A549 (cell line): Measurements from ENCODE around the gene GGA1. TPM values are rescaled to one million over a fixed set of nuclear protein-coding genes. Genes with fewer than 3 reads are reported as not detected.

Source experiments
- ATAC-seq, 2 experiments: fragments of 200-7000 bp in 1 of 2; fragments of >200 bp in 1 of 2; cut with Nextera tagmentation in 1 of 2; cut with Tn5 transposase in 1 of 2; 3 replicates each; pipeline versions ENCODE4 v1.8.0 to v1.9.1; 2018 to 2020; ENCODE audit warnings: mild to moderate bottlenecking in 1 of 2, moderate library complexity in 1 of 2
- CTCF ChIA-PET: fragments of 300-600 bp; sonication (Branson Sonifier 250); formaldehyde crosslinking; extraction: SDS; loops from one replicate; lab custom pipeline; 2021; ENCODE audit warnings: antibody characterized with exemption, inconsistent platforms; lab: Yijun Ruan, JAX
- POLR2A ChIA-PET: fragments of 350-600 bp; formaldehyde crosslinking; extraction: SDS; loops from one replicate; lab custom pipeline; 2021; ENCODE audit warnings: antibody characterized with exemption, inconsistent platforms; lab: Yijun Ruan, JAX
- DNase-seq, 2 experiments: peaks; one replicate each; pipeline versions ENCODE4 v3.0.0 to v3.0.0-alpha.2; 2011 to 2016; ENCODE audit warnings: low read depth in 1 of 2, low spot score in 1 of 2
- FAIRE-seq: peaks from 2 replicates; lab custom pipeline; 2011; peaks lifted over from hg19 to GRCh38; lab: Jason Lieb, UNC
- H3K27ac ChIP-seq, 2 experiments: fragments of >200 bp; sonication (Bioruptor Twin); formaldehyde crosslinking; 3 replicates each; pipeline ENCODE4 v1.5.1; 2016 to 2017
- H3K4me1 ChIP-seq: fragments of >200 bp; sonication (Bioruptor Twin); formaldehyde crosslinking; 3 replicates; pipeline ENCODE4 v1.6.1; 2016
- H3K4me2 ChIP-seq: fragments of >200 bp; sonication (Bioruptor Twin); formaldehyde crosslinking; 3 replicates; pipeline ENCODE4 v1.6.1; 2016
- H3K4me3 ChIP-seq: fragments of >200 bp; sonication (Bioruptor Twin); formaldehyde crosslinking; 3 replicates; pipeline ENCODE4 v1.5.1; 2016
- H3K9me3 ChIP-seq: fragments of >200 bp; sonication (Bioruptor Twin); formaldehyde crosslinking; 3 replicates; pipeline ENCODE4 v1.6.1; 2016
- CBX2 ChIP-seq: fragments of 200-600 bp; sonication (generic); IDR thresholded peaks from 2 replicates; pipeline ENCODE4 v1.6.1; 2016; ENCODE audit warnings: low read depth, mild to moderate bottlenecking, borderline replicate concordance
- ELK1 ChIP-seq: fragments of 150-350 bp; IDR thresholded peaks from 2 replicates; pipeline ENCODE4 v1.6.1; 2014; ENCODE audit warnings: low read depth, mild to moderate bottlenecking, low read length
- FOSL2 ChIP-seq, 2 experiments: fragments of 450-650 bp in 1 of 2; fragments of >200 bp in 1 of 2; sonication (Bioruptor Twin) in 1 of 2; formaldehyde crosslinking; IDR thresholded peaks; 2 replicates each; pipeline versions ENCODE4 v1.5.0 to v1.6.1; 2016 to 2020; ENCODE audit warnings: mild to moderate bottlenecking in 1 of 2, moderate library complexity in 1 of 2
- HOXA7 ChIP-seq: fragments of 250-450 bp; sonication (Bioruptor Pico); IDR thresholded peaks from 2 replicates; pipeline ENCODE4 v1.5.0; 2020; ENCODE audit warnings: mild to moderate bottlenecking, moderate library complexity
- JUN ChIP-seq, 2 experiments: fragments of >200 bp; sonication (Bioruptor Twin); formaldehyde crosslinking; IDR thresholded peaks; 2 replicates in 1 of 2; 3 replicates in 1 of 2; pipeline ENCODE4 v1.6.1; 2016 to 2017
- MAFK ChIP-seq: fragments of 450-650 bp; IDR thresholded peaks from 2 replicates; pipeline ENCODE4 v1.6.1; 2014; ENCODE audit not compliant: partially characterized antibody
- NFE2L2 ChIP-seq: fragments of 150-350 bp; conservative IDR thresholded peaks from 2 replicates; pipeline ENCODE4 v1.6.1; 2014; ENCODE audit warnings: low read length
- NR3C1 ChIP-seq: fragments of >200 bp; sonication (Bioruptor Twin); formaldehyde crosslinking; IDR thresholded peaks from 3 replicates; pipeline ENCODE4 v1.6.1; 2017
- RARB ChIP-seq: fragments of 250-450 bp; sonication (Bioruptor Pico); IDR thresholded peaks from 2 replicates; pipeline ENCODE4 v1.8.0; 2021; ENCODE audit warnings: mild to moderate bottlenecking, moderate library complexity
- RFX5 ChIP-seq: fragments of 450-650 bp; IDR thresholded peaks from 2 replicates; pipeline ENCODE4 v1.7.1; 2014; ENCODE audit warnings: antibody characterized with exemption, mild to moderate bottlenecking, moderate library complexity
- SREBF2 ChIP-seq: fragments of 450-650 bp; IDR thresholded peaks from 2 replicates; pipeline ENCODE4 v1.6.1; 2014; ENCODE audit warnings: mild to moderate bottlenecking, moderate library complexity
- ZC3H11A ChIP-seq: fragments of 450-650 bp; IDR thresholded peaks from 2 replicates; pipeline ENCODE4 v1.6.1; 2014; ENCODE audit warnings: antibody characterized with exemption, mild to moderate bottlenecking
- ZFP36 ChIP-seq: fragments of 450-650 bp; IDR thresholded peaks from 2 replicates; pipeline ENCODE4 v1.6.1; 2014; ENCODE audit warnings: borderline replicate concordance; ENCODE audit not compliant: partially characterized antibody
- ZNF302 ChIP-seq: fragments of 250-450 bp; sonication (Bioruptor Pico); IDR thresholded peaks from 2 replicates; pipeline ENCODE4 v1.9.0; 2021; ENCODE audit warnings: inconsistent platforms, mild to moderate bottlenecking, moderate library complexity
- WGBS: methylation state at CpG from one replicate; pipeline ENCODE4 v1.1.6; 2017; ENCODE audit errors: missing lambda C conversion rate; 5-methylcytosine and 5-hydroxymethylcytosine counted together
- polyA plus RNA-seq, 4 experiments: library from polyadenylated mRNA; depleted of rRNA in 3 of 4; stranded (reverse); fragments of >200 nt; fragmentation: RNase III in 1 of 4; extraction: RNeasy Plus Mini Kit Qiagen cat#74134 plus additional on column Dnase treatment in 1 of 4; gene quantifications; 2 replicates in 3 of 4; 3 replicates in 1 of 4; pipeline ENCODE4 v1.2.3, GENCODE V29; 2011 to 2017
- TF ChIP-seq, protein P1 (sequence below): fragments of >200 bp; sonication (Bioruptor Twin); formaldehyde crosslinking; IDR thresholded peaks from 2 replicates; pipeline ENCODE4 v1.6.1; 2016
- TF ChIP-seq, protein P2 (sequence below): fragments of 250-450 bp; sonication (Bioruptor Pico); IDR thresholded peaks from 2 replicates; pipeline ENCODE4 v1.5.0; 2020; ENCODE audit warnings: low read depth, mild to moderate bottlenecking, moderate library complexity
- TF ChIP-seq, protein P3 (sequence below): fragments of 200-600 bp; sonication (generic); IDR thresholded peaks from 2 replicates; pipeline ENCODE4 v1.6.1; 2016; ENCODE audit warnings: antibody characterized with exemption, mild to moderate bottlenecking, moderate library complexity

The GGA1 gene
- polyA plus RNA-seq, 2 of the 4 experiments (the other 2 are of a cell fraction) = 22.0 to 26.1 TPM

- ChIA-PET POLR2A (no interaction called here), CTCF (interaction anchor here (15.2 kb wide), 1 partner anchor 35 kb away, joined by 152 read pairs; no protein-coding TSS in a partner anchor)
- TF ChIP-seq SREBF2 (no peak), HOXA7 (CRISPR knock-in tag) (no peak), NR3C1 (no peak), FOSL2 (IDR thresholded peaks at IDR 0.05) (no peak), FOSL2 (CRISPR knock-in tag; IDR thresholded peaks at IDR 0.05) (no peak), RARB (no peak), JUN (IDR thresholded peaks at IDR 0.05) (no peak), ZC3H11A (no peak)
- TF ChIP-seq, protein P1, sequence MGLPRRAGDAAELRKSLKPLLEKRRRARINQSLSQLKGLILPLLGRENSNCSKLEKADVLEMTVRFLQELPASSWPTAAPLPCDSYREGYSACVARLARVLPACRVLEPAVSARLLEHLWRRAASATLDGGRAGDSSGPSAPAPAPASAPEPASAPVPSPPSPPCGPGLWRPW = no peak
- H3K4me1 ChIP-seq = peaks cover 33% of the 10 kb centered on the region
- FAIRE-seq (no peak), ATAC-seq (no peak), DNase-seq (no peak)
- H3K27ac ChIP-seq = peak overlapping the region in 1 of 2 experiments; percentile 97; a peak in 2 of 6 replicates
- H3K9me3 ChIP-seq = no peaks in the 10 kb centered on the region
- H3K4me2 ChIP-seq = no peak overlapping the region; the same call in 2 of the 3 replicates
- WGBS = 82% methylated on average over 18 of the region's 18 CpGs
- H3K4me3 ChIP-seq = no peak overlapping the region
Measured at GRCh38 chr22:37678372-37678771, 69.7 kb downstream of the GGA1 start.

DNA sequence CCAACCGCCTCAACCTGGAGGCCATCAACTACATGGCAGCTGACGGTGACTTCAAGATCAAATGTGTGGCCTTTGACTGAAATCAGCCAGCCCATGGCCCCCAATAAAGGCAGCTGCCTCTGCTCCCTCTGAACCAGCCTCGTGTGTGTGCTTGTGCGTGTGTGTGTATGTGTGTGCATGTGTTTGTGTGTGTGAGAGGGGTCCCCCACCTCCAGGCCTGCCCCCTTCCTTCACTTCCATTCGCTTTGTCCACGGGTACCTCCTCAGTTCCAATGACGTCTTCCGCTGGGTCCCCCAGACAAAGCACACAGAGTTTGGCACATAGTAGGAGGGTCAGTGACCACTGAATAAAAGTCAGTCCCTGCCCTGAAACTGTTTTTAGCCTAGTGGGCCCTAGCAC, 71.0 kb downstream of the GGA1 start:
- no peak for ATAC-seq
- DNase-seq = no peak
- POLR2A ChIA-PET = no interaction called here
- Histone ChIP-seq H3K9me3 (no peaks in the 10 kb centered on the region), H3K4me3 (no peak overlapping the region), H3K27ac (no peak overlapping the region)
- no peak for FAIRE-seq
- no peak for TF ChIP-seq ZNF302 (CRISPR knock-in tag)
- no peak for TF ChIP-seq JUN (IDR thresholded peaks at IDR 0.05)
- TF ChIP-seq, all 56 proteins: peak for 0
- CTCF ChIA-PET = interaction anchor here (0.9 to 15.2 kb wide), 2 partner anchors 36 to 155 kb away, joined by 3 to 152 read pairs; no protein-coding TSS in a partner anchor
- no peak overlapping the region for H3K4me2 ChIP-seq
- peaks cover 31% of the 10 kb centered on the region for H3K4me1 ChIP-seq
- 92% methylated on average over 8 of the region's 8 CpGs for WGBS

- no peak for DNase-seq
- POLR2A ChIA-PET = interaction anchor here (1.5 kb wide), 1 partner anchor 22 kb away, joined by 4 read pairs; the partner anchor contains the start of gene PDXP
- ATAC-seq = no peak
- TF ChIP-seq ELK1 (no peak), JUN (IDR thresholded peaks at IDR 0.05) (0 out of 5 replicates have a peak, but pooled peaks of 1 of the 2 experiments have one; percentile 14), ZFP36 (no peak)
- TF ChIP-seq, all 56 proteins: peak for 1
- no peak for FAIRE-seq
- Histone ChIP-seq H3K4me3 (no peak overlapping the region), H3K9me3 (no peaks in the 10 kb centered on the region), H3K27ac (peak overlapping the region in 1 of 2 experiments; percentile 77; a peak in 4 of 6 replicates), H3K4me1 (peaks cover 29% of the 10 kb centered on the region), H3K4me2 (no peak overlapping the region; the same call in 2 of the 3 replicates)
- WGBS = 82% methylated on average over 6 of the region's 7 CpGs
- CTCF ChIA-PET = interaction anchor here (0.8 to 15.2 kb wide), 12 partner anchors 13 to 146 kb away, joined by 3 to 152 read pairs (median 8); partner anchors contain the start of gene PDXP
Measured at GRCh38 chr22:37680191-37680851, 71.7 kb downstream of the GGA1 start.

GRCh38 chr22:37681001-37681424, 72.4 kb downstream of the GGA1 start:
- WGBS = no CpG with 5 or more reads among the region's 2 CpGs
- CTCF ChIA-PET = interaction anchor here (0.5 to 15.2 kb wide), 29 partner anchors 10 to 145 kb away, joined by 3 to 152 read pairs (median 4); partner anchors contain the start of genes PDXP and TRIOBP
- peak overlapping the region; percentile 42 to 77 for H3K27ac ChIP-seq
- H3K9me3 ChIP-seq = no peaks in the 10 kb centered on the region
- peak overlapping the region; percentile 33 for H3K4me2 ChIP-seq
- DNase-seq (no peak), FAIRE-seq (no peak), ATAC-seq (no peak; a peak in 2 of 6 replicates)
- peaks cover 29% of the 10 kb centered on the region for H3K4me1 ChIP-seq
- POLR2A ChIA-PET = interaction anchor here (1.5 to 1.8 kb wide), 2 partner anchors 22 to 38 kb away, joined by 4 to 9 read pairs; partner anchors contain the start of gene PDXP
- TF ChIP-seq, protein P2, sequence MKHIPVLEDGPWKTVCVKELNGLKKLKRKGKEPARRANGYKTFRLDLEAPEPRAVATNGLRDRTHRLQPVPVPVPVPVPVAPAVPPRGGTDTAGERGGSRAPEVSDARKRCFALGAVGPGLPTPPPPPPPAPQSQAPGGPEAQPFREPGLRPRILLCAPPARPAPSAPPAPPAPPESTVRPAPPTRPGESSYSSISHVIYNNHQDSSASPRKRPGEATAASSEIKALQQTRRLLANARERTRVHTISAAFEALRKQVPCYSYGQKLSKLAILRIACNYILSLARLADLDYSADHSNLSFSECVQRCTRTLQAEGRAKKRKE (CRISPR knock-in tag) = no peak
- TF ChIP-seq, protein P3, sequence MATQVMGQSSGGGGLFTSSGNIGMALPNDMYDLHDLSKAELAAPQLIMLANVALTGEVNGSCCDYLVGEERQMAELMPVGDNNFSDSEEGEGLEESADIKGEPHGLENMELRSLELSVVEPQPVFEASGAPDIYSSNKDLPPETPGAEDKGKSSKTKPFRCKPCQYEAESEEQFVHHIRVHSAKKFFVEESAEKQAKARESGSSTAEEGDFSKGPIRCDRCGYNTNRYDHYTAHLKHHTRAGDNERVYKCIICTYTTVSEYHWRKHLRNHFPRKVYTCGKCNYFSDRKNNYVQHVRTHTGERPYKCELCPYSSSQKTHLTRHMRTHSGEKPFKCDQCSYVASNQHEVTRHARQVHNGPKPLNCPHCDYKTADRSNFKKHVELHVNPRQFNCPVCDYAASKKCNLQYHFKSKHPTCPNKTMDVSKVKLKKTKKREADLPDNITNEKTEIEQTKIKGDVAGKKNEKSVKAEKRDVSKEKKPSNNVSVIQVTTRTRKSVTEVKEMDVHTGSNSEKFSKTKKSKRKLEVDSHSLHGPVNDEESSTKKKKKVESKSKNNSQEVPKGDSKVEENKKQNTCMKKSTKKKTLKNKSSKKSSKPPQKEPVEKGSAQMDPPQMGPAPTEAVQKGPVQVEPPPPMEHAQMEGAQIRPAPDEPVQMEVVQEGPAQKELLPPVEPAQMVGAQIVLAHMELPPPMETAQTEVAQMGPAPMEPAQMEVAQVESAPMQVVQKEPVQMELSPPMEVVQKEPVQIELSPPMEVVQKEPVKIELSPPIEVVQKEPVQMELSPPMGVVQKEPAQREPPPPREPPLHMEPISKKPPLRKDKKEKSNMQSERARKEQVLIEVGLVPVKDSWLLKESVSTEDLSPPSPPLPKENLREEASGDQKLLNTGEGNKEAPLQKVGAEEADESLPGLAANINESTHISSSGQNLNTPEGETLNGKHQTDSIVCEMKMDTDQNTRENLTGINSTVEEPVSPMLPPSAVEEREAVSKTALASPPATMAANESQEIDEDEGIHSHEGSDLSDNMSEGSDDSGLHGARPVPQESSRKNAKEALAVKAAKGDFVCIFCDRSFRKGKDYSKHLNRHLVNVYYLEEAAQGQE = no peak
- TF ChIP-seq NFE2L2 = no peak
- TF ChIP-seq ZFP36 = no peak
- TF ChIP-seq JUN (IDR thresholded peaks at IDR 0.05) = no peak
- TF ChIP-seq MAFK = no peak
- no peak for TF ChIP-seq CBX2
- TF ChIP-seq RFX5 = no peak
- H3K4me3 ChIP-seq = no peak overlapping the region
